Measurements from ENCODE around the gene C11orf58.
A peak's percentile ranks its signal among the peaks of the same experiment; 100 is the strongest.

The C11orf58 gene

DNA sequence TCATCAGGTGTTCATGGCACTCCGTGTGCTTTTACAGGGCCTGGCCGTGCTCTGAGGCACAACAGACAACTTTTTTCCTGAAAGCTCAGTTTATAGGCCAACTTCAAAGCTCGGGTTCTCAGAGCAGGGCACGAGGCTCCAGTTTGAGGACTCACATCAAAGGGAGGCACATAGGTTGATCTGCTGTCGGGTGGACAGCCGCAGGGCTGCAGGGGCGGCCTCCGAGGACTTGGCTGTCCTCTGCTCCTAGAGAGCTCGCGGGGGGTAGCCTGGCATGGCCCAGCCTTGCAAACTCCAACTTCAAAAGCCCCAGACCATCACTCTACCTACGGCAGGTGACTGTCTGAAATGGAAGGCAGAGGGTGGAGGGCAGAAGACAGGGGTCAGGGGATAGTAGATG, 31.6 kb downstream of the C11orf58 start:
- DNase-seq = no peak

DNA sequence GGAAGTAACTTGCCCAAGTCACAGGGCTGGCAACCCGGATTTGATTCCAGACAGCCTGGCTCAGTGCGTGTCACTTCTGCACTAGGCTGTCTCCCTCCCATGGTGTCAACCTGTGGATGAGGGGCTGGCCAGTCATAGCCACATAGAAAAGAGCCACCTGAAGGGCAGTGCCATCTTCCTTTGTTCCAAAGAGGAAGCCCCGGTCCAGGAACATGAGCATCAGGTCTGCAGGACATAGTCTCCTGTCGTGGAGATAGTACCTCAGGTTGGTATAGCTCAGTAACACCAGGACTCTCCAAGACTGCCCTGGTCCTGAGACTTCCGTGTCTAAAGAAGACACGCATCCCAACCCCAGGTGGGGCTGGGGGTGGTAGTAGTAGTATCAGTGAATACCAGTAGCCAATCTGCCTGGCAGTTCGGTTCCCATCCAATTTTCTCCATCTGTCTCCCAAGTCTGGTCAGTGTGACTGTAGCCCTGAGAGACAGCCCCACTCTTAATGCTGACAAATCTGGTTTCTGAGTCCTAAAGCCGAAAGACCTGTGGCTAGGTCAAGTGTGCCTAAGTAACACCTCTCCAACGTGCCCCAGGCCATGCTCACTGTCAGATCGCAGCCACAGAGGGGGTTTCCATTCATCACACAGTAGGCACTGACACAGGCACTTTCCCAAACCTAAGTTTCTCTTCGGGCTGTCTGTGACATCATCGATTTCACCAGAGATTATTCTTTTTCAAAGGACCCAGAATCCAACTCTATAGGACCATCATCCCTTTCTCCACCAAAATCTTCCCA, 33.1 kb downstream of the C11orf58 start:
- DNase-seq = no peak

DNA sequence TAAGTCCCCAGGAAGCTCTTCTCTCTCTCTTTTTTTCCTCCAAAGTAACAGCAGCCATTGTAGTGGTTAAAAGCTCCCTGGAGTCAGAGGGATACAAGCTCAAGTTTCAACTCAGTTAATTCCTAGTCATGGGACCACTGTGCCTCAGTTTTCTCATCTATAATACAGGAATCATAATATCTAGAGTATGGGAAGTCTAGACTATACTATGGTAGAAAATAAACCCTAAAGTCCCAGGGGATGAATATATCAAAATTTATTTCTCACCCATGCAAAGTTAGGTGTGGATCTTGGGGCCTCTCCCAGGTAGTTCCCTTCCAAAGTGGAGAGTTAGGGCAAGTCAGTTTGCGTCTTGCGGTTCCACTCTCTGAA, 33.7 kb downstream of the C11orf58 start:
- DNase-seq = no peak

DNA sequence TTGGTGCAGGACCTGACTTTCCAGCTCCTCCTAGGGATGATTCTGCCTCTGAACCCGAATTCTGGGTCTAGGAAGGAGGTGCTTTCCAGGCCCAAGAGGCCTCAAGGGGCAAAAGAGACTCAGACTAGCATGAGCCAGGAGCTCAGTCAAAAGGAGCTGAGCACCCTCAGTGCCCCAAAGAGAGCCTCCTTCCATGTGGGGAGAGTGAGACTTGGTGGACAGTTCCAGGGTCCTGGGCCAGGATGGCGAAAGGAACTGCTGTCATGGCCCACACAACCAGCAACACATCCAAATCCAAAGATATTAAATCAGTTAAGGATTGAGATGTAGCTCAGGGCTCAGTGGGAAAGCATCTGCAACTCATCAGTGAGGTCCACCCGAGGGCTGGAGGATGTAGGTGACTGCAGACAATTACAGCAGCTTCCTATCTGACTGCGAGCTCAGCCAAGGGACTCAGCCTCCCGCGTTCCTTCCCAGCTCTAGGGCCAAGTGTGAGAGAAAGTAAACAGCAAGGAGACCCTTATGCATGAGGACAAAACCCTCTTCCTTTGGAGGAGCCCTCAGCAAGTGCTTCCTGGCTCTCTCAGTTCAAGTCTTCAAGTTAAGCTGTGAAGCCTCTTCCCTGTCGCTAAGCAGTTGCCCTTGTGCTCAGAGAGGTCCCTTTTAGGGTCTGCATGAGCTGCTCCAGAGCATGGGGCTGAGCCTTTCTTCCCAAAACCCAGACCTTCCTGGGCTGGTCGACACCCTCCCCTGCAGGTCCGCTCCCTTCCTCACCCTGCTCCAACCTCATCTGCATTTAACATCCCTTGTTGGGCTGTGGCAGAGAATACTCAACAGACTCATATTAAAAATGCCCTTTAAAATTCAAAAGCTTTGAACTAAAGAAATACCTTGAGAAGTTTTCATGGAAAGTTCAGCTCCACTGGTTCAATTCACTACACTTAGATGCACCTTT, 35.8 kb downstream of the C11orf58 start:
- DNase-seq = no peak

DNA sequence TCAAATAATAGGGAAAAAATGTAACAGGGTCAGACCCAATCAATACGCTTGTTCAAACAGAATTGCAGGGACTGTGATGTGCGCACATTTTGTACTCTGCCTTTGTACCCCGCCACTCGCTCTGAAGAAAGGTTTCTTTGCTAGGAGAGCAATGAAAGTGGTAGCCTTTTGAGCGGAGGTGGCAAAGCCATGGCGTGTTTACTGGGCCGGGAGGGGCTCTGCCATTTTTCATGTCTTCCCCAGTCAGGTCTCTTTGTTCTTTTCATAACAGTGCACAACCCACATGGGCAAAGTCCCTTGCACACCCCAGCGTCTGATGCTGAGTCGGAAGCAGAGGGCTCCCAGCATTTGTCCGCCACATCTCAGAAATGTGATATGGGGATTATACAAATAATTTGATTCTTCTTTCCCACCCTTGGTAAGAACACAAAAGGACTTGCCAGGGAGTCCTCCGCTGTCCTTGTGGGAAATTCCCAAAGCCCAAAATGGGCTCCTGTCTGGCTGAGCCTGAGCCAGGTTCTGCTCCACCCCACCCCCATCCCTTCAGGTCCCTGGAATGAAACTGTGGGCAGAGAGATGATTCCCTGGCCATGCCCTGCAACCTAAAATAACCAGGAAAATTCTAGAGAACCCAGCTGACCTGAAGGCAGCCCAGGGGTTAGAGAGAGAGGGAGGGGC, 36.6 kb downstream of the C11orf58 start:
- no peak for DNase-seq

DNA sequence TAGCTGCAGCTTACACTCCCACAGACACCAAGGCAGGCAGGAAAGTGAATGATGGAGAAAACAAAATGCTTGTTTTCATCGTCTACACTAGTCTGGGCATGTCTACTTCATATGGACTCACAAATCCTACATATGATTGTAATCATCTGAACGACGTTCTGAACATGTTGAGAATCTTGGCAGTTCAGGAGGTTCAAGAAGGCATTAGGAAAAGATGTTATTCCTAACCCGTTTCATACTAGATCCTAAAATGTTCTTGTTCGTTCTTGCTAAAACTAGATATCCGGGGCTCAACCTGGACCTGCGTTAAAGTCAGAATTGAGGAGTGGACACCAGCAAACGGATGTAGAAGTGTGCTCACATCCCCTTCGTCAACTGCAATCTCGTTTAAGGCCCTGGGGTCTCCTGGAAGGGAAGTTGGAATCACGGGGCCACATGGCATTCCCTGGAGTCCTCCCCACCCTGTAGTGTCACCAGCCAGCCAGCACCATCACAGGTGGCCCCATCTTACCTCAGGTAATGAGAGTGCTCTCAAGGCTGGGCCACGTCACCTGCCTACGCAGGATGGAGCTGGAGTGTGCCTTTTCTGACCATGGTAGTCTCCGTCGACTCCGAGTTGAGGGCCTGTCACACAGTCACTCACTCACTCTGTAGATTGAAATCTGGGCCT, 37.3 kb downstream of the C11orf58 start:
- DNase-seq = no peak

DNA sequence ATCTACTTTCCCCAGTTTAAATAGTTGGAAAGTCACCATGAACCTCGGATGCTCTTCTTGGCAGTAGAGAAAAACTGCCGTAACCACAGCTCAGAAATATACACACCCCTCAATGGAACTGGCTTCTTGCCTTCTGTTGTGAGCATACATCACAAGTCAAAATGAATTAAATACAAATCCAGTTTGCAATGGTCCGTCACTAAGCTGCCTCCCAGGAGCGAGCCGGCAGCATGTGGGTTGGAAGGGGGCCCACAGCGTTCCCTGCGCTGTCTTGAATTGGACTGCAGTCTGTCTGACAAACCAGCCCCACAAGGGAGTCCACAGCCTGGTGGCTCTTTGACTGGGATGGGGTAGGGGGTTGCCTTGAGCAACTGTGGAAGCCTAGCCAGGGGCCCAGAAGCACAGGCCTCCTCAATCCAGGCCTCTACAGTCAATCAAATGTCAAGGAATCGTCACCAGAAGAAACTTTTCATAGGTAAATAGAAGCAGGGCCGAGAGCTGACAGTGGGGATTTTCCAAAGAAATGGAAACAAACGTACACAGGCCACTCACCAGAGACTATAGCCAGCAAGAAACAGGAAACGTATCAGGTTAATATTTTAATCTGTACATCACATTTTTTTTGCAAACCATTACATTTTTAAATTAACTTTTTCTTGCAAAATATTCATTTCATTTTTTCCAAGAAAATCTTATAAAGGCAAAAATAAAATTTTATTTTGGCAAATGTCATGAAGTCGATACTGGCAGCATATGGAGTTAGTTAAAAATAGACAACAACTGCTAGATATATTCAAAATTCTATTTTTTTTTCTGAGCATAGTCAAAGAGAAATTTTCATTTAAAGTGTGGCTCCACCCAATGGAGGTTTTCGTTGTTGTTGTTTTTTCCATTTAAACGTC, 38.5 kb downstream of the C11orf58 start:
- no peak for DNase-seq

DNA sequence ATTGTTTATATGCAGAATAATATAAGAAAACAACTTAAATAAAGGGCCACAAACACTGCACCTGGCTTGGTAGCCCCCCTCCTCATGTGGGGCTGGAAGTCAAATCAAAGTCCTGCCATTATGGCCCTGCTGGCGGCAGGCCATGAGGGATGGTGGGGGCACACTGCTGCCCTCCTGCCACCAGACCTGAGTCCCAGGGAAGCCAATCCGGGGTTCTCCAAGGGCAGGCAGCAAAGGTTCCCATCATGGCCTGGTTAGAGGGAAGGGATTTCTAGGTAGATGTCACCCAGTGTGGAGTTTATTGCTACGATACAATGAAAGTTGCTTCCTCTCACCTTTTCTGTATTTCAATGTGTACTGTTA, 39.1 kb downstream of the C11orf58 start:
- no peak for DNase-seq

DNA sequence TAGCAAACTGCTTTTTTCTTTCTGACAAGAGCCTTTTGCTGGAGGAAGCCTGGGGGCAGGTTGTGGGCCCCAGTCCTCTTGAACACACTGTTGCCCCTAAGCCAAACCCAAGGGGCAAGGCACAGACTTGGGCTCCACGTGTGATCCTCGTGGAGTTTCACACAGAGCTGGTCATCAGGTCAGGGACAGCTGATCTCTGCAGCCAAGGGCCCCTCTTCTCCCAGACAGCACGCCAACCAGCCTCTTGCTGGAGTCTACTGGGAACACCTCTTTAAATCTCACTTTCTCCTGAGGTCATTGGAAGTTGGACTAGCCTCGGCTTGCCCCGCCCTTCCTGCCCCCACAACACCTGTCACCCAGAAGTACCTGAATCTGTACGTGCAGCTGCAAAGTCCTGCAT, 39.8 kb downstream of the C11orf58 start:
- DNase-seq = no peak

DNA sequence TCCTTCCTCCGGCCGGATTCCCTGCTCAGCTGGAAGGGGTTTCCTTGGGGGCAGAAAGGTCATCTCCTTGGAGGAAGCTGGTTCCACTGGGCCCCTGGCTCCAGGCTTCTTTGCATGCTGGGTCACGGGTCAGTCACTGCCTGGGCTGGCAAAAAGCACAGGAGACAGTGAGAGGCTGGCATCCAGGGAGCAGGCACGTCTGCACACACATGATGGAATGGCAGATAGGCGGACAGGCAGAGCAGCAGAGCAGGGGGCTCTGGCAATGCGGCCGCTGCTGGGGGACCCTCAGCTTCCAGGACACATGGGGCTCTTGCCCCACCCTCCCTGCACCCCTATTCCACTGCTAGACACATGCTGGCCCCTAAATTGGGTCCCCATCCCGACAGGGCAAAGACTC, 40.4 kb downstream of the C11orf58 start:
- no peak for DNase-seq

DNA sequence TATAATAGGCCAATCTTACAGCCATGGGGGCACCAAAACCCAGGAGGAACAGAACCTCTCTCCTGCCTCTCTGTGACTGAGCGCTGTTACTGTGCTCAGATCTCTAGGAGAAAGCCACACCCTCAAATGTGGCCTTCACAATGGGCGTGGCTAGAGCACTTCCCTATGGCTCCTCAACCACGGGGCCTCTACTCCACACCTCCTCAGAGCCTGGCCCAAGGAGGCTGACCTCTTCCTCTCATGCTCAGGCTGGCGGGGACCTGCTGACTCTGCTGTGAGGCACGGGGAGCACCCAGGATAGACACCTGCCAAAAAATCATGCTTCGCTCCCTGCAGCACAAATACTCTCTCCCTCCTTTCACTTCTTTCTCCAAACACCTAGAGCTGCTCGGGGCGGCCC, 41.0 kb downstream of the C11orf58 start:
- DNase-seq = no peak

DNA sequence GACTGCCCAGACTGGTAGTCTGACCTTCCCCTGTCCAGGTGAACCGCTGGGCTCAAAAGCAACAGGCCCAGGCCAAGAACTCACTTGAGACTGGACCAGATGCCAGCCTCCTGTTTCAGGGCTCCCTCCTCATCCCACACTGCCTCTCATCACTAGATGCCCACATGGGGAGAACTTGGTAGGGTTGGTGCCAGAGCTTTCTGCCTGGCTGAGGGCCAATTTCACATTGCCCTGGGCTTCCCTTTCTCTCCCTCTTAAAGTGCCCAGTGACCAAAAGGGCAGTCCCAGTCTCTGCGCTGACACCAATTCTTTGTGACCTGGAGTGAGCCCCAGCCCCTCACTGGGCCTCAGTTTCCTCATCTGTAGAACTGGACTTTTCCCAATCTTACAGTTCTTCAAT, 41.7 kb downstream of the C11orf58 start:
- DNase-seq = no peak

DNA sequence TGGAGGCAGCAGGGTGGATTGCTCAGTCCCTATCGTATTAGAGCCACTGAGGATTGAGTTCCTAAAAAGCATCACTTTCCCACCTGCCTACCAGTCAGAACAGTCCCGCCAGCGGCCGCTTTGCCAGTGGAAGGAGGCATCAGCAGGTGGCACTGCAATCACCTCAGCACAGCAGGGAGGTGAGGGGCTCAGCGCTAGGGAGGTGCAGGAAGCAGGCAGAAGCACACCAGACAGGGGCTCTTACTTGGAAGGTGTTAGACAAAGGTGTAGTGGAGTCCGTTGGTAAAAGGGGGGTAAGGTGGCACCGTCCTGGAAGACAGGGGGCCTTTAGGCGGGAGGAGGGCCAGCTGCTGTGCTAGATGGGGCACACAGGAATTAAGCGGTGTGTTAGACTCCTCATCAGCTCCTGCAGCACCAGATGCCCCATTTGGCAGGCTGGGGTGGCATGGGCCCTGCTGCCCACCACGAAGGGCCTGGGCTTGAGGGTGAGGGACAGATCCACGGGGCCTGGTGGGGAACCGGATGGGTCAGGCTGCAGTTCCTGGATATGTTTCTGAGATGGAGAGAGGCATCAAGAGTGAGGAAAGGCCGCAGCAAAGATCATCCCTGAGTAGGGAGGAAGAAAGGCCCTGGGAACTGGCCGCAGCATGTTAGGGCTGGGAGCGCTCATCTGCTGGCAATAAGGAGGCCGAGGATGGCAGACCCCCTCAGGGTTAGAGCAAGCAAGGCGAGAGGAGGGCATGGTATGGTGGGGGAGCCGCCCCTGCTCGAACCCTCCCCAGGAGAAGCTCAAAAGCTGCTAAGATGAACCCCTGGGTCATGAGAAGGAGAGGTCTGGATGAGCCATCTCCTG, 42.5 kb downstream of the C11orf58 start:
- DNase-seq = no peak

DNA sequence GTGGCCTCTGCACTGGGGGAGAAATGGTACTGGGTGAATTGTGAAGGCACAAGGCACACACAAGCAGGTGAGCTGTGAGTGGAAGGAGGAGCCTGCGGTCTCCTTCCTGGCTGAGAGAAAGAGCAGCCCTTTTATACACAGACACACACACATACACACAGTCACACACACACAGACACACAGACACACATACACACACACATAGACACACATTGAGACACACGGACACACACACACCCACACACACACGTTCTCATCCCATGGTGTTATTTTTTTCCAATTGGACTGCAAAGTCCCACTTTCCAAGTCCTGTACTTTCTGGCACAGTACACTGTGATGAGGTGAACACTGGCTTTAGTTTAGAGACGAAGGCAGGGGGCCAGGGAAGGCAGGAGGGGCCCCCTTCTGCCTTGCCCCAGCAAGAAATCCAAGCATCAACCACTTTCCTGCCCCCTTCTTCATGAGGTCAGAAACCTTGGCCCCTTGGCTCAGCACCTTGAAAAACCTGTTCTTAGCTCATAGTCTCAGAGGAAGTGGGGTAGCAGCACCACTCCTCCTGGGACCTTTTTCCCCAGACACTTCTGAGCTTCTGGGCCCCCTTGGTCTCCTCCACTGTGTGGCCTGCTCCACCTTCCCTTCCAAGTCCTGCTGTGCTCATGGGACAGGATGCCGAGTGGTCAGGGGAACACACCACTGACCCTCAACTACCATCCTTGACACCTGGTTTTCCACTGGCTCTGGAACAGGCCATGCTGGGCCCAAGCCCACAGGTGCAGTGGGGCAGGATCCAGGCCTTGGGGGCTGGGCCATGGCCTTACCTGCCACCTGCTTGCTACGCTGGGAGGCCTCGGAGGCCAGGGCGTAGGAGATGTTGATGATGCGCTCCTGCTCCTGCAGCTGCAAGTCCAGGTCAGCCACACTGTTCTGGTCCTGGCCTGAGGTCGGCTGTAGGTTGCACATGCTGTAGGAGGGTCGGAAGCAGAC, 43.8 kb downstream of the C11orf58 start:
- DNase-seq = no peak

DNA sequence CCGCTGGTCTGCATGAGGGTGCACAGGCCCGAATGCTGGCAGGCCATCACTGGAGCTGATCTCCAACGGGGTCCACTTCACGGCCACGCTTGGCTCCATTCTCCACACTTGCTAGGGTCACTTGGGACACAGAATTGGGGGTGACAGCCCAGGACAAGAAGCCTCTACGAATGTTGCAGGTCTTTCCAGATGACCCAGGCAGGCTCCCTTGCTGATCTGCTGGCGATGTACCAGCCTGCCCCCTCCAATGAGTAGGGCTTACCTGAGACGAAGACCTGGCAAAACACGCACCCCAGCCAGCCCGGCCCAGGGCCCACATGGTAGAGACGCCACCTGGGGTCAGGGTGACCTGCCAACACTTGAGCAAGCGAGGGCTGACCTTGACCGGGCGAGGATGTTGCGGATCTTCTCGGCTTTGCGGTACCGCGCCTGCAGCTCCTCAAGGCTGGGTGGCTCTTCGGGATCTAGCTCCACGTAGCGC, 44.9 kb downstream of the C11orf58 start:
- no peak for DNase-seq

DNA sequence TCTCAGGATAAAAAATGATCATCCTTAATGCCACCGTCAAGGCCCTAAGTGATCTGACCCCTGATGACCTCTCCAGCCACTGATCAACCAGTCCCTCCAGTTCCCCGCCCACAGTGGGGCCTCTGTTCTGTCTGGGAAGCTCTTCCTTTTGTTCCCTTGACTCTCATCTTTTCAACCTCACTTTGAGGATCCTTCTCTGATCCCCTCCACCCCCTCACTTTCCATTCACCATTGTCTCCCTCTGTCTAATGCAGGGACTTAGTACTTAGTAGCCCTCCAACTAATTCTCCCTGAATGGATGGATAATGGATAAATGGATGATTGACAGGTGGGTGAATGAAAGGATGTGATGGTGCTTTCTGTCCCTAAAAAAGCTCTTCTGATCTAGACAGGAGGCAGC, 45.6 kb downstream of the C11orf58 start:
- DNase-seq = no peak

DNA sequence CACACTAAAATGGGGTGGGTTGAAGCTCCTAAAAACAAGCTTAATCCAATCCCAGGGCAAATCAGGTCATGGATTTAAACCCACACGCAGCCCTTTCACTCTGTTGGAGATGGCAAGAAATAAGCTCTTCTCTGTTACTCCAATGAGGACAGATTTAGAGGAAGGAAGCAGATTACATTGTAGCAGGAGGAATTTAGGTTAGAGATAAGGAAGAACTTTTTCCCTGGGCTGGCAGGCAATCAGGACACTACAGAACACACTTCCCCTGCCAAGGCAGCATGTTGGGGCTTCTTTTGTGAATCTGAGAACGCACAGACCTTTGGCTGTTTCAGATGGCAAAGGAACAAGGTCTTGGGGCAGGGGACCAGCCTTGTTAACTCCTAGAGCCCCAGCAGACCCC, 46.2 kb downstream of the C11orf58 start:
- DNase-seq = no peak

DNA sequence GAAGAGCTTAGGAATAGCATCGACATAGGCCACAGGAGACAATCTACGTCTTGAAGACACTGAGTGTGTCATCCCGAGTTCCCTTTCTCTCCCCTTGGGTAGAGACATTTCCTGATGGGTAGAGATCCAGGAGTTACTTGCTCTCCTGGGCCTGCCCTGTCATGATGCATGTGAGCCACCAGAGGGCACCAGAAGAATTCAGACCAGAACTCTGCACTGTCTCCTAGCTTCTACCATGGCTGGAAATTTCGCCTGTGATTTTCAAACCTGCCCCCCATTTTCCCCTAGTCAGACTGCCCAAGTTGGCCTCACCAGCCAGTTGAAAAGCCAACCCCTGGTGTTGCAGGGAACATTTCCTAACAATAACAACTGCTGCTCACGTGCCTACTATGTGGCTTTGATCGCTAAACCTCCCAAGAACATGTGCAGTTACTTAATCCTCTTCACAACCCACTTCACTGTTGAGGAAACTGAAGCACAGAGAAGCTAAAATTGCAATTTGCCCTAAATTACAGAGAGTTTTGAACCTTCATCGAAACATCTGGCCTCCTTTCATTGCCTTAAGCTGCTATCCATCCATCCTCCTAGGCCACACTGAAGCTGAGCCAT, 47.2 kb downstream of the C11orf58 start:
- DNase-seq = peak in 2 of 4 experiments; percentile 6 to 16

DNA sequence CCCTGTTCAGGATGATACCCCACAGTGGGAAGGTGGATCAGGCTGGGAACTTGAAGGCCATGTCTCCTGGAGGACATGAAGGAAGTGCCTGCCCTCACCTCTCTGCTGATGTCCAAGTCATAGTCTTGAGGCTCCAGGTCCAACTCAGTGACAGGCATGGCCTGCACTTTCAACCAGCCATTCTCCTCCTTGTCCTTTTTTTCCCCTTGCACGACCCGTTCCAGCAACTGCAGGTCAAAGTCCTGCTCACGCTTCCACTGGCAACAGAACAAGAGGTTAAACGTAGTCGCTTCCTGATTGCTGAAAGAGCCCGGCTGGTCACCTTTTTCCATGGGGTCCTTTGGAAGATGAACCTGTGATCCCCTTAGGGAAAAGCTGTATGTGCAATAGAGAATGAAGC, 47.7 kb downstream of the C11orf58 start:
- DNase-seq = no peak

All from activated naive CD4-positive, alpha-beta T cell (primary cell).